Endodermal cell (in vitro differentiated cells): ENCODE measurements around the gene PTPRN2. TPM values are rescaled to one million over a fixed set of nuclear protein-coding genes. Genes with fewer than 3 reads are reported as not detected.

Source experiments
- DNase-seq: peaks from one replicate; pipeline ENCODE4 v3.0.0-alpha.2; 2017
- H3K27ac ChIP-seq: 2 replicates; pipeline ENCODE4 v1.5.1; 2013; ENCODE audit warnings: mild to moderate bottlenecking, low read depth, low read length, moderate library complexity
- H3K27me3 ChIP-seq: 2 replicates; pipeline ENCODE4 v1.6.1; 2013; ENCODE audit warnings: mild to moderate bottlenecking, low read length, moderate library complexity; ENCODE audit not compliant: insufficient read depth, control insufficient read depth, poor library complexity, severe bottlenecking
- H3K36me3 ChIP-seq: 2 replicates; pipeline ENCODE4 v1.7.0; 2013; ENCODE audit warnings: mild to moderate bottlenecking, low read length, moderate library complexity; ENCODE audit not compliant: control insufficient read depth, insufficient read depth
- H3K4me1 ChIP-seq: one replicate; pipeline ENCODE4 v1.7.0; 2013; ENCODE audit warnings: low read length; ENCODE audit not compliant: control insufficient read depth, insufficient read depth
- H3K4me3 ChIP-seq: 2 replicates; pipeline ENCODE4 v1.5.1; 2013; ENCODE audit warnings: mild to moderate bottlenecking, low read length, moderate library complexity
- H3K9ac ChIP-seq: 2 replicates; pipeline ENCODE4 v1.6.1; 2013; ENCODE audit warnings: mild to moderate bottlenecking, low read length, moderate library complexity; ENCODE audit not compliant: poor library complexity, severe bottlenecking; ENCODE audit errors: extremely low read depth
- H3K9me3 ChIP-seq: 2 replicates; pipeline ENCODE4 v1.6.1; 2013; ENCODE audit warnings: mild to moderate bottlenecking, low read length, moderate library complexity; ENCODE audit not compliant: control insufficient read depth
- H3K27ac Mint-ChIP-seq: 2 replicates; pipeline ENCODE4 v1.8.0; 2020; ENCODE audit warnings: mixed read lengths
- H3K27me3 Mint-ChIP-seq: 2 replicates; pipeline ENCODE4 v1.8.0; 2021; ENCODE audit warnings: mild to moderate bottlenecking, mixed read lengths; ENCODE audit not compliant: insufficient read depth
- H3K36me3 Mint-ChIP-seq: 2 replicates; pipeline ENCODE4 v1.8.0; 2020; ENCODE audit warnings: low read depth, mixed read lengths
- H3K4me1 Mint-ChIP-seq: 2 replicates; pipeline ENCODE4 v1.8.0; 2020; ENCODE audit warnings: mixed read lengths
- H3K4me3 Mint-ChIP-seq: 2 replicates; pipeline ENCODE4 v1.8.0; 2020; ENCODE audit warnings: mild to moderate bottlenecking, moderate library complexity, mixed read lengths
- H3K9me3 Mint-ChIP-seq: 2 replicates; pipeline ENCODE4 v1.8.0; 2020; ENCODE audit warnings: mild to moderate bottlenecking, mixed read lengths
- CTCF ChIP-seq: fragments of 200-600 bp; sonication (generic); conservative IDR thresholded peaks from 2 replicates; pipeline ENCODE4 v1.5.0; 2021; ENCODE audit warnings: antibody characterized with exemption, mild to moderate bottlenecking
- WGBS, 2 experiments: methylation state at CpG; one replicate each; pipeline versions ENCODE4 v1.1.5 to v1.1.7; 2013; ENCODE audit warnings: missing lambda C conversion rate in 2 of 2, mixed read lengths in 1 of 2; ENCODE audit not compliant: insufficient coverage in 1 of 2, insufficient read length in 1 of 2; 5-methylcytosine and 5-hydroxymethylcytosine counted together
- total RNA-seq, 2 donors: library from RNA; stranded (reverse); fragmentation: NEBNext Ultra II Directional in 1 of 2; extraction: Animal tissue kit (Norgen Biotek cat#: 25700) in 1 of 2; gene quantifications; 2 replicates in 1 of 2; 3 replicates in 1 of 2; pipeline ENCODE4 v1.2.1, GENCODE V29; 2021

Gene PTPRN2
- total RNA-seq, 2 donors from 2014 or later: 0.69 to 1.2 TPM

DNA sequence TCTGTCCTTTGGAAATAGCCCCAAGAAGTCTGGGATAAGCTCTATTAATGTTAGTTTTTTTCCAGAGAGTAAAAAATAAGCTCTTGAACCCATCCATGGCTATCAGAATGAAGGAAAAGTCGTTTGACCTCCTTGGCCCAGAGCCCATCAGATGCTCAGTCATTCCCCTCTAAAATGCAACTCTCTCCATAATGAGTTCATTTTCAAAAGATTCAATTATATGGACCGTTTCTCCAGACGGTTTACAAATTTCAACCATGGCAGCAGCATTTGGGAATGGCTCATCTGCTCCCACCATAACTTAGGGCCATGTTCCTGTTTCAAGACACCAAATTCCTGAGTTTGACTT, 220.0 kb downstream of the PTPRN2 start:
- Histone ChIP-seq H3K36me3 (no peaks in the 10 kb centered on the region), H3K9me3 (peaks cover 73% of the 10 kb centered on the region), H3K4me1 (no peaks in the 10 kb centered on the region), H3K27me3 (no peaks in the 10 kb centered on the region), H3K4me3 (no peak overlapping the region), H3K9ac (no peak overlapping the region), H3K27ac (no peak overlapping the region)
- 44 to 54% methylated on average over 3 of the region's 3 CpGs for WGBS, 2 experiments
- TF ChIP-seq CTCF: no peak
- Mint-ChIP-seq H3K4me1 (no peaks in the 10 kb centered on the region), H3K9me3 (no peaks in the 10 kb centered on the region), H3K4me3 (no peak overlapping the region), H3K27ac (no peak overlapping the region), H3K27me3 (peaks cover 10% of the 10 kb centered on the region), H3K36me3 (no peaks in the 10 kb centered on the region)
- DNase-seq: no peak

DNA sequence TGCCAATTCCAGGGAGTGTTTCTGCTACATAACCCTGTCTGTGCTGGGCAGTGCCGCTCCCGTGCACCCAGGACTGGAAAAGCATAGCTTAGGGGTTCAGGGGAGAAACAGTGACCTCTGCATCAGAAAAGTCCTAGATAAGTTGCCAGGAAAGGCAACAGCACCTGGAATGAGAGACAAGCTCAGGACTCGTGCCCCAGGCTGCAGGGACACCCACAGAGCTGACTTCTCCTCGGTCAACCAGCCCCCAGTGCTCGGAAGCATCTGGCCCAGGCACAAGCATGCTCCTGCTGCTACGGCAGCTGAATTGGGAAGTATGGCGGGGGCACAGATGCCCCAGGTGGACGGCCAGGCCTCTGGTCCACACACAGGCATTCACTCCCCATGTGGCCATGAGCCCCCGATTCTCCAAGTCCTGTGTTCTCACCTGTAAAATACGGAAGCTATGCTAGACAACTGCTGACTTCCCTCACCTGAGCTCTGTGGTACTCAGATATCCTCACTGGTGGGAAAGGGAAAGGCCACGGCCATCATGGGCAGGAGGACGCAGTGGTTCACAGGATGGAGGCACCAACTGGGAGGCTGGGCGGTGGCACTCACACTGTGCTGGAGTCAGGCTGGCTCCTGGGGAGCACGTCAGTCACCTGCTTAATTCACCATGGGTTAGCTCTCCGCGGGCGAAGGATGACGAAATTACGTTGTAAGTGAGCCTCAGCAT, 220.5 kb downstream of the PTPRN2 start:
- WGBS, 2 experiments: 79 to 80% methylated on average over 16 to 19 of the region's 19 CpGs
- H3K9me3 Mint-ChIP-seq: no peaks in the 10 kb centered on the region

GRCh38 chr7:158366346-158366745, 221.3 kb downstream of the PTPRN2 start:
- H3K9ac ChIP-seq: no peak overlapping the region
- H3K4me3 ChIP-seq: no peak overlapping the region
- H3K9me3 ChIP-seq: peaks cover 70% of the 10 kb centered on the region
- Mint-ChIP-seq H3K9me3 (no peaks in the 10 kb centered on the region), H3K4me3 (no peak overlapping the region), H3K27ac (no peak overlapping the region), H3K27me3 (peaks cover 10% of the 10 kb centered on the region), H3K4me1 (no peaks in the 10 kb centered on the region), H3K36me3 (no peaks in the 10 kb centered on the region)
- no peak for TF ChIP-seq CTCF
- no peaks in the 10 kb centered on the region for H3K4me1 ChIP-seq
- 79 to 87% methylated on average over 13 to 19 of the region's 19 CpGs for WGBS, 2 experiments
- H3K27ac ChIP-seq: no peak overlapping the region
- H3K27me3 ChIP-seq: no peaks in the 10 kb centered on the region
- H3K36me3 ChIP-seq: no peaks in the 10 kb centered on the region
- DNase-seq: no peak

More for the DNA sequence above, 220.5 kb downstream of the PTPRN2 start:
- H3K36me3 Mint-ChIP-seq: no peaks in the 10 kb centered on the region
- Histone ChIP-seq H3K9ac (no peak overlapping the region), H3K36me3 (no peaks in the 10 kb centered on the region), H3K27me3 (no peaks in the 10 kb centered on the region), H3K27ac (no peak overlapping the region), H3K4me1 (no peaks in the 10 kb centered on the region), H3K9me3 (peaks cover 73% of the 10 kb centered on the region), H3K4me3 (no peak overlapping the region)
- H3K27ac Mint-ChIP-seq: no peak overlapping the region
- H3K27me3 Mint-ChIP-seq: peaks cover 10% of the 10 kb centered on the region
- H3K4me1 Mint-ChIP-seq: no peaks in the 10 kb centered on the region
- no peak for TF ChIP-seq CTCF
- DNase-seq: no peak
- H3K4me3 Mint-ChIP-seq: no peak overlapping the region
